Effector memory CD4-positive, alpha-beta T cell (primary cell): Measurements from ENCODE around the gene SEMA4C.

Source experiments
- DNase-seq, 3 donors: peaks; one replicate each; pipeline ENCODE4 v3.0.0-alpha.2; 2020
- H3K27ac ChIP-seq: 2 replicates; pipeline ENCODE4 v1.7.0; 2013; ENCODE audit warnings: mild to moderate bottlenecking, low read length, moderate library complexity; ENCODE audit not compliant: insufficient read depth, poor library complexity, severe bottlenecking
- H3K27me3 ChIP-seq: replicated peaks from 2 replicates; pipeline ENCODE4 v1.7.0; 2013; ENCODE audit warnings: mild to moderate bottlenecking, low read length; ENCODE audit not compliant: insufficient read depth, control insufficient read depth, poor library complexity, severe bottlenecking
- H3K36me3 ChIP-seq: 2 replicates; pipeline ENCODE4 v1.7.0; 2013; ENCODE audit warnings: mild to moderate bottlenecking, low read length, moderate library complexity; ENCODE audit not compliant: control insufficient read depth, insufficient read depth
- H3K4me1 ChIP-seq: 2 replicates; pipeline ENCODE4 v1.7.0; 2013; ENCODE audit warnings: low read length, mild to moderate bottlenecking; ENCODE audit not compliant: control insufficient read depth, insufficient read depth, poor library complexity, severe bottlenecking
- H3K4me3 ChIP-seq: 2 replicates; pipeline ENCODE4 v1.7.0; 2013; ENCODE audit warnings: low read length, low read depth, mild to moderate bottlenecking; ENCODE audit not compliant: insufficient read depth, poor library complexity, severe bottlenecking
- H3K9me3 ChIP-seq: 2 replicates; pipeline ENCODE4 v1.7.0; 2013; ENCODE audit warnings: mild to moderate bottlenecking, low read length, moderate library complexity; ENCODE audit not compliant: control insufficient read depth

SEMA4C gene

GRCh38 chr2:96830044-96830562 is 39.8 kb downstream of the SEMA4C start:
- no peak overlapping the region for H3K4me3 ChIP-seq
- H3K4me1 ChIP-seq: no peaks in the 10 kb centered on the region
- peaks cover 78% of the 10 kb centered on the region for H3K36me3 ChIP-seq
- no peaks in the 10 kb centered on the region for H3K27me3 ChIP-seq
- no peak overlapping the region for H3K27ac ChIP-seq
- no peak for DNase-seq
- no peaks in the 10 kb centered on the region for H3K9me3 ChIP-seq

DNA sequence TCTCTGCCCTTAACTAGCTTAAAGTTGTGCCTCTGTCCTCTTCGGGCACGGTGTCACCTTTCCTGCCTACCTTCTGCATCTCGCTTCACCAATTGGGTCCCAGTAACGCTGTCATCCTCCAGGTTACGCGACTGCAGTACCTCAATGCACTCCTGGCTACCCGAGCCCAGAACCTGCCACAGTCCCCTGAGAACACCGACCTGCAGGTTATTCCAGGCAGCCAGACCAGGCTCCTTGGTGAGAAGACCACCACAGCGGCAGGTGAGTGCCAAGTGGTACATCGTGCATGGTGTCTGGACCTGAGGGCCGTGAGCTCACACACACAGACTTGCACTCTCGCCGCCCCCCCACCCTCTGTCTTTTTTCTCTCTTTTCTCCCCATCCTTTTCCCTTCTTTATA is 41.0 kb downstream of the SEMA4C start:
- H3K27ac ChIP-seq: no peak overlapping the region
- DNase-seq: no peak
- no peaks in the 10 kb centered on the region for H3K27me3 ChIP-seq
- no peaks in the 10 kb centered on the region for H3K4me1 ChIP-seq
- peaks cover 87% of the 10 kb centered on the region for H3K36me3 ChIP-seq
- H3K9me3 ChIP-seq: no peaks in the 10 kb centered on the region
- no peak overlapping the region for H3K4me3 ChIP-seq

- H3K27ac ChIP-seq: no peak overlapping the region
- H3K9me3 ChIP-seq: no peaks in the 10 kb centered on the region
- no peak for DNase-seq
- peaks cover 87% of the 10 kb centered on the region for H3K36me3 ChIP-seq
- no peaks in the 10 kb centered on the region for H3K27me3 ChIP-seq
- H3K4me3 ChIP-seq: no peak overlapping the region
- H3K4me1 ChIP-seq: no peaks in the 10 kb centered on the region
Observed at GRCh38 chr2:96828436-96828835, 41.4 kb downstream of the SEMA4C start.

- H3K27ac ChIP-seq: no peak overlapping the region
- no peaks in the 10 kb centered on the region for H3K9me3 ChIP-seq
- H3K27me3 ChIP-seq: no peaks in the 10 kb centered on the region
- no peaks in the 10 kb centered on the region for H3K4me1 ChIP-seq
- no peak overlapping the region for H3K4me3 ChIP-seq
- H3K36me3 ChIP-seq: peaks cover 77% of the 10 kb centered on the region
- DNase-seq: no peak
Observed at GRCh38 chr2:96826546-96827278, 43.2 kb downstream of the SEMA4C start.

- no peaks in the 10 kb centered on the region for H3K9me3 ChIP-seq
- H3K27me3 ChIP-seq: no peaks in the 10 kb centered on the region
- H3K36me3 ChIP-seq: peaks cover 61% of the 10 kb centered on the region
- peaks cover 15% of the 10 kb centered on the region for H3K4me1 ChIP-seq
- no peak overlapping the region for H3K27ac ChIP-seq
- H3K4me3 ChIP-seq: no peak overlapping the region
- DNase-seq: no peak
Observed at GRCh38 chr2:96825057-96825456, 44.8 kb downstream of the SEMA4C start.

GRCh38 chr2:96824079-96824870 is 45.6 kb downstream of the SEMA4C start:
- Histone ChIP-seq H3K9me3 (no peaks in the 10 kb centered on the region), H3K4me3 (no peak overlapping the region), H3K27ac (no peak overlapping the region), H3K36me3 (peaks cover 54% of the 10 kb centered on the region), H3K27me3 (no peaks in the 10 kb centered on the region), H3K4me1 (peaks cover 23% of the 10 kb centered on the region)
- DNase-seq: no peak

GRCh38 chr2:96823198-96823597 is 46.7 kb downstream of the SEMA4C start:
- no peak overlapping the region for H3K27ac ChIP-seq
- no peak overlapping the region for H3K4me3 ChIP-seq
- H3K4me1 ChIP-seq: peaks cover 33% of the 10 kb centered on the region
- H3K27me3 ChIP-seq: no peaks in the 10 kb centered on the region
- DNase-seq: no peak
- peaks cover 45% of the 10 kb centered on the region for H3K36me3 ChIP-seq
- H3K9me3 ChIP-seq: no peaks in the 10 kb centered on the region

- H3K27me3 ChIP-seq: no peaks in the 10 kb centered on the region
- no peak for DNase-seq
- no peaks in the 10 kb centered on the region for H3K9me3 ChIP-seq
- H3K27ac ChIP-seq: no peak overlapping the region
- H3K36me3 ChIP-seq: peaks cover 41% of the 10 kb centered on the region
- no peak overlapping the region for H3K4me3 ChIP-seq
- H3K4me1 ChIP-seq: peaks cover 37% of the 10 kb centered on the region
Observed at GRCh38 chr2:96822786-96823185, 47.1 kb downstream of the SEMA4C start.

DNA sequence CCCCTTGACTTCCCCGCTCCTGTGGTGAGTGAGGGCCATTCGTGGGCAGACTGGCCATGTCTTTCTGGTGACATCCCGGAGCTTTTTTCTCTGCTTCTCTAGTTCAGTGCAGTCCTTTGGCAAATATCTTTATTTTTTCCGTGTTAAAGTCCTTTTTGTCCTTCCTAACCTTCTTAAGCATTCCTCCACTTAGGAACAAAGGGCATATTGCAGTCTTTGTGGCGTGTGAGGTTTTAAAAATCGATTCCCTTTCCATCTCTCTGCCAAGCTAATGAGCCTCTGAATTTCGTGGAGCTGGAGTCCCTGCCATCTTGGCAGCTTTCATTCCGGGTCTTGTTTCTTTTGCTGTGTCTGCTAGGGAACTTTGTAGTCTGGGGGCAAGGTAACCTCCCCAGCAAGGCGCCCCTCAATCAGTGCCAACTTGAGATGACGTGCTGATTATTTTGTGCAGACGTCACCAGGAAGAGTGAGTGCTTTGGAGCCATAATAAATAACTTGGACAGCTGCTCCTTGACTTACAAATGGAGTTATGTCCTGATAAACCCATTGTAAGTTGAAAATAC is 48.7 kb downstream of the SEMA4C start:
- Histone ChIP-seq H3K27me3 (no peaks in the 10 kb centered on the region), H3K4me1 (peaks cover 45% of the 10 kb centered on the region), H3K9me3 (no peaks in the 10 kb centered on the region), H3K36me3 (peaks cover 27% of the 10 kb centered on the region), H3K27ac (no peak overlapping the region), H3K4me3 (no peak overlapping the region)
- DNase-seq: no peak
